GM18502 (cell line): ENCODE measurements around the gene NPPA.

Source experiments
- ATAC-seq: cut with Tn5 transposase; IDR thresholded peaks from one replicate; pipeline ENCODE4 v1.9.1; 2021; ENCODE audit warnings: mild to moderate bottlenecking; ENCODE audit not compliant: unreplicated experiment, poor library complexity

The NPPA gene

DNA sequence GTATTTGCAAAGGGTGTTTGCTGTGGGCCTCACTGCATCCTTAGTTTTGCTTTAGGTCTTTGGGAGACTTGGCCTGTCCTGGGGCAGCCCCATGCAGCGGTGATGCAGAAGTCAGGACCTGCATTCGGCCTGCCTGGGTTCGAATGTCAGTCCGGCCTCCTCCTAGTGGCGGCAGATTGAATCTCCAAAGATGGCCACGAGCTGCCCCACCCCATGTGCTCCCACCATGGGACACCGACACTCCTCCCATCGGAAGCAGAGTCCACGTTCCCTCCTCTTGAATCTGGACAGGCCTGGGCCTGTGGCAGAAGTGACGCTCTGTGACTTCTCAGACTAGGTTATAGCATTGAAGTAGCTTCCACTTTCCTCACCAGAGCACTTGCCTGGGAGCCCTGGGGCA, 27.5 kb upstream of the NPPA start:
- no peak for ATAC-seq

DNA sequence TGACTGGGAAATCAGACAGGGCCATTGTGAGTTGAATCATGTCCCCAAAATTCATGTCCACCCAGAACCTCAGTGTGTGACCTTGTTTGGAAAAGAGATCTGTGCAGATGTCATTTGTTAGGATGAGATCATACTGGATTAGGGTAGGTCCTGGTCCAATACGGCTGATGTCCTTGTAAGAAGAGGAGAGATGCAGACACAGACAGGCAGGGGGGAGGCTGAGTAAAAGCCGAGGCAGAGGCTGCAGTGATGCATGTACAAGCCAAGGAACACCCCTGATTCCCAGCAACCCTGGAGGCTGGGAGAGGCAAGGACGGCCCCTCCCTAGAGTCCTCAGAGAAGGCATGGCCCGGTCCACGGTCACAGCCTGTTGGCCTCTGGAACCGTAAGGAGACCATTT, 27.0 kb upstream of the NPPA start:
- no peak for ATAC-seq

DNA sequence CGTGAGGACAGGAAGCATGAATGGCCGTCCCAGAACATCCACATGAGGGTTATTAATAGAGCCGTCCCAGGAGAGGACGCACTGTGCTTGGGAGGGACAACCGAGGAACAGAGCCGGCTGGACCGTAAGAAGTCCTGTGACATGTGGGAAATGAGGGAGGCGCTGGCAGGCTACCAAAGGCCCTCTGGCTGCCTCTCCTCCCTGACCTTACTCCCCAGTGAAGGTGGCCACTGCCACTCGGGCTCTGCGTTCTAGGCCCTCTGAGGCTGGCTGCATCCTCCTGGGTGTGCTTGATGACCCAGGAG, 26.6 kb upstream of the NPPA start:
- ATAC-seq = no peak

DNA sequence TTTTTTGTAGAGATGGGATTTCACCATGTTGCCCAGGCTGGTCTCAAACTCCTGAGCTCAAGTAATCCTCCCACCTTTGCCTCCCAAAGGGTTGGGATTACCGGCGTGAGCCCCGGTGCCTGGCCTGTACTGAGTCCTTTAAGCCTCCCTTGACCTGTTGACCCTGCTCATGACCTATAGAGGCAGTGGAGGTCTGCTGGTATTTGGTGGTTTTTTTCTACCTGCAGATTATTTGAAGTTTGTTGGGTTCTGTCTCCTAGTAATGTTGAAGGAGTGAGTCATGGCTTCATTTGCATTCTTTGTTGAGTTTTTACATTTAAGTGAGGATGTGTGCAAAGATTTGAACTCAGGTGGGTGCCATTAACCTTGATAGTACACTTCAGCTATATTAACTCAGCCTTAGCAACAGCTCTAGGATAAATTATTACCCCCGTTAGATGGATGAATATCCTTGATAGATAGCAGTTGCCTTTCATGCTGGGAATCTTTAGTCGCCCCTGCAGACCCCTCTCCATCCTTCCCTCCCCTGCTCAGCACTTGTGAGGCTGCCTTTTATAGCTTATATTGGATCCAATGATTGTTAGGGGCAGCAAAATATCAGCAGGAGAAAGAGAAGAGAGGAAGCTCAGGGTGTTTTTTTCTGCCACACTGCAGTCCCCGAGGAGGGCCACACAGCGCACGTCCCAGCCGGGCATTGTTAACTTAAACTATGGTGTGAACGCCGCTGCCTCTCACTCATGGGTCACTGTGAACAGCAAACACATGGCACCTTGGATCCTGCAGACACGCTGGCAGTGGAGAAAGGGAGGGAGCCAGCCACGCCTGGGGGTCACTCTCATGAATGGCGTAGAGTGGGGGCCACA, 26.0 kb upstream of the NPPA start:
- no peak for ATAC-seq

DNA sequence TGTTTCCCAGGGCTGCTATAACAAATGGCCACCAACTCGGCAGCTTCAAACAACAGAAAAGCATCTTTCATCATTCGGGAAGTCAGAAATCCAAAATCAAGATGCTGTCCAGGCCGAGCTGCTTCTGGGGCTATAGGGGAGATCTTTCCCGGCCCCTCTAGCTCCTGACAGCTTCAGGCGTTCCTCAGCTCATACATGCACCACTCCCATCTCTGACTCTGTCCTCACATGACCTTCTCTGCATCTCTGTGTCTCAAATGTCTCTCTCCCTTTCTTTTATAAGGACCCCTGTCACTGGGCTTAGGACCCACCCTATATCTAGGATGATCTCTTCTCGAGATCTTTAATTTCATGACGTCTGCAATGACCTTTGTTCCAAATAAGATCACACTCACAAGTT, 25.0 kb upstream of the NPPA start:
- no peak for ATAC-seq

DNA sequence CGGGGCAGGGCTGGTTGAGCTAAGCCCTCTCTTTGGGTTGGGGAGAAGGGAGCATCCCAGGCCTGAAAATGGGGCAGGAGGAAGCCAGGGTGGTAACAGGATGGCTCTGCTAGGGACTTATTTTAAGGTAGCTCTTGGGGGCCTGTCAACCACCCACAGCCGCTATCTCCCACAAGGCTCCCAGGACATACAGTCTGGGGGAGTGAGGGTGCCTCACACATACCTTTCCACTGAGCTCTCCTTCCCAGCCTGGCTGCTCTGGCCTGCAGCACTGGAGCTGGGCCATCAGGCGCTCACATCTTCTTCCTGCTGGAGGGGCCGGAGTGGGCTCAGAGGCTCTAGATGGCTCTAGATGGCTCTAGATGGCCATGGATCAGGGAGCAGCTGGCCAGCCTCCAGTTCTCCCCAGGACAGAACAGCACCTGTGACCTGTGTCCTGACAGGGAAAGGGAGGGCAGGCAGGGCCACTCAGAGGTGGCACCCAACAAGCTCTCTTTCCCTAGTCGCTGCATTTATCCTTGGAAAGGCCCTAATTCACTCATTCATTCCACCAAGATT, 22.1 kb upstream of the NPPA start:
- no peak for ATAC-seq

DNA sequence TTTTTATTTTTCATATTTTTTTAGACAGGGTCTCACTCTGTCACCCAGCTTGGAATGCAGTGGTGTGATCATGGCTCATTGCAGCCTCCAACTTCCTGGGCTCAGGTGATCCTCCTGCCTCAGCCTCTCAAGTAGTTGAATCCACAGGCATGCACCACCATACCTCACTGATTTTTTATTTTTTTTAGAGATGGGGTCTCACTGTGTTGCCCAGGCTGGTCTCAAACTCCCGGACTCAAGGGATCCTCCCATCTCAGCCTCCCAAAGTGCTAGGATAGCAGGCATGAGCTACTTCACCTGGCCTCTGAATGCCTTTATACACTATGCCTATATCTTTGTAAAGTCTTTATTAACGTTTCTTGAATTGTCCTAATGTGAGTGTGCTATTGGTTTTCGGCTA, 21.5 kb upstream of the NPPA start:
- ATAC-seq = no peak

DNA sequence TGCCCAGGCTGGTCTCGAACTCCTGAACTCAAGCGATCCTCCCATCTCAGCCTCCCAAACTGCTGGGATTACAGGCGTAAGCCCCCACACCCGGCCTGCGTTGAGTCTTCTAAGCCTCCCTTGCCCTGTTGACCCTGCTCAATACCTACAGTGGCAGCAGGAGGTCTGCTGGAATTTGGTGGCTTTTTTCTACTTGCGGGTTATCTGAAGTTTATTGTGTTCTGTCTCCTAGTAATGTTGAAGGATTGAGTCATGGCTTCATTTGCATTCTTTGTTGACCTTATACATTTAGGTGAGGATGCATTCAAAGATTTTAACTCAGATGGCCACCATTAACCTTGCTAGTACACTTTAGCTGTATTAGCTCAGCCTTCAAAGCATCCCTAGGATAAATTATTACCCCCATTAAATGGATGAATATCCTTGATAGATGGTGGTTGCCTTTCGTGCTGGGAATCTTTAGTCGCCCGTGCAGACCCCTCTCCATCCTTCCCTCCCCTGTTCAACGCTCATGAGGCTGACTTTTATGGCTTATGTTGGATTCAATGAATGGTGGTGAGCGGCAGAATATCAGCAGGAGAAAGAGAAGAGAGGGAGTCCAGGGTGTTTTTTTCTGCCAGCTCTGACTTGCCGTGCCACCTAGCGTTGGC, 20.9 kb upstream of the NPPA start:
- no peak for ATAC-seq

DNA sequence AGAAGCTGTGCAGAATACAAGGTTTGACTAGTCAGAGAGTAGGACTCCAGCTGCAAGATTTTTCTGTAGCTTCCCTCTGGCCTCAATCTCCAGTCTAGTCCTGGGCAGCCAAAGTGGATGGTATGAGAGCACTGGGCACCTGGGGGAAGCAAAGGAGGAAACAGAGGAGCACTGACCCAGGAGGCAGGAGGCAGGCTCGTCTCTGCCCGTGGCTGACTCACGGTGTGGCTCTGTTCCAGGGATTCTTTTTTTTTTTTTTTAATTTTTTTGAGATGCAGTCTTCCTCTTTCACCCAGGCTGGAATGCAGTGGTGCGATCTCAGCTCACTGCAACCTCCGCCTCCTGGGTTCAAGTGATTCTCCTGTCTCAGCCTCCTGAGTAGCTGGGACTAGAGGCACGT, 15.3 kb upstream of the NPPA start:
- ATAC-seq = no peak

DNA sequence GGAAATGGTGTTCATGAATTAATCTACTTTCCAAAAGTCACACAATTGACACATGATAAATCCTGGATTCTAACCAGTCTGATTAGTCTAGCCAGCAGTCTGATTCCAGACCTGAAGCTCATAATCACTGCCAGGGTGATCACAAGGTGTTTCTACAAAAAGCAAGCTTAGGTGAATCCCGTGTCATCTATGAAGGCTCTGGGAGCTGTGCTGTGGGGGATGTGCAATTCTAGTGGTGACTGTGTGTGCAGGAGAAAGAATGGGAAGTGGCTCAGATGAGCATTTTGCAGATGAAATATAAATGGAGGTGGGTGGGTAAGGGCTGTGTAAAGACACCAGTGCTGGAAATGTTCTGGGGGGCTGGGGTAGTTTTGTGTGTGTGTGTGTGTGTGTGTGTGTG, 13.0 kb upstream of the NPPA start:
- no peak for ATAC-seq

DNA sequence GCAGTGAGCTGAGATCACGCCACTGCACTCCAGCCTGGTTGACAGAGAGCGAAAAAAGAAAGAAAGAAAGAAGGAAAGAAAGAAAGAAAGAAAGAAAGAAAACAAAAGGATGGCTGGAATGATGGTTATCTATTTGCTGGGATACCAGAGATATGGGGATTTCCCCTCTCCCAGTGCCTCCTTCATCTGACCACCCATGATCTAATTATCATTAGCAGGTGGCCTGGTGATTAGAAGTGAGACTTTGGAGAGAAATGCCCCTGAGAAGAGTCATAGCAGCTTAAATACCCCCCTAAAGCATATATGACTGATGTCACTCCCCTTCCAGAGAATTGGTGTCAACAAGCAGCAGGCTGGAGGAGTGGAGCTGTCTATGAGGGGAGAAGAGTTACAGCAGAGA, 12.5 kb upstream of the NPPA start:
- ATAC-seq = no peak

DNA sequence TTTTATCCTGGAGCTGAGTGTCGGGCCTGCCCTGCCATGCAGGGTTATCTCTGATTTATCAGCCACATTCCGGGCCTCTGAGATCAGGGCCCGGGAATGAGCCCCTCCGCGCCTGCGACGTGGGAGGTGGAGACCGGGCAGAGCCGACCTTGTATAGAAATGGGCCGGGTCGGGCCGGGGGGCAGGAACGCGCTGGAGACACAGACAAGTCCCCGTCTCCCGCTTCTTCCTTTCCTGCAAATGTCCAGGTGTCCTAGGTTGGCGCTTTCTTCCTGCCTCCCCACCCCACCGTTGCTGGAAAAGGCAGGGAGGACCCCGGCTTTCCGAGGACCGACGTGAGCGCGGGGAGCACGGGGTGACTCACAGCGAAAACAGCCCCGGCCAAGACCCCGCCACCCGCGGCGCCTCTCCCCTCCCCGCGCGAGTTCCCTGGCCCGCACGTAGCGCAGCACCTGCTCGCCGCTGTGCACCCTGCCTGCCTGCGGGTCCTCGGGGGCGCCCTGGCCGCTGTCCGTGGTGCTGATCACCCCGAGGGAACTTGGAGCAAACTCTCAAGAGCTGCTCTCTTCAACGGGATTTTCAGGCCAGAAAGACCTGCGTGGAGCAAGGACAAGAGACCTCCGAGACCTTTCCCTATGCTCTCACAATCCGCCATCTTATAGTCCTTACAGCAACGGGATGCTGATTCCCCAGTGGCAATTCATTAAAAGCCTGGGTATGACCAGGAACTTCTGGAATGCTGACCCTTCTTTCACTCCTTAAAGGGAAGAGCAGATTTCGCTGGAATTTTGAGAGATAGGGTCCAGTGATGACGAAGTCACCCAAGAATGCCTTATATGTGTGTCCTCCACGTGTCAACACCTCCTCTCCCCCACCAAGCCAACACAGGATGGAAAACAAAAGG, 11.6 kb upstream of the NPPA start:
- no peak for ATAC-seq

DNA sequence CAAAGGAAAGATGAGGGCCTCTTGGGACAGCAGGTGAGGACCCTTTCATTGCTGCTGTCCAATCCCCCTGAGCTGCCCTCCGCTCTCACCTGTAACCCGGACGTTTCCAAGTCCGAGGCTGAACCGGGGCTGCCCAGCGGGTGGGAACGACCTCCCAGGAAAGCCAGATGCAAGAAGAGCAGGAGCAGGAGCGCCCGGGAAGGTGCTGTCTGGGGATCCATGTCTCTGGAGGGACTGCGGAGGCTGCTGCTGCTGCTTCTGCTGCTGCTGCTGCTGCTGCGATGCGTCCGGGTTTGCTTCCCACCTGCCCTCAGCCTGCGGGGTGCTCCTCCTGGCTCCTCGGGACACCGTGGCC, 11.0 kb upstream of the NPPA start, which contains the start of gene NPPB:
NPPB (minus strand) TSS at position 333 of the 355 bp plus-strand sequence; CDS start at position 221, 112 bp downstream.
- no peak for ATAC-seq

DNA sequence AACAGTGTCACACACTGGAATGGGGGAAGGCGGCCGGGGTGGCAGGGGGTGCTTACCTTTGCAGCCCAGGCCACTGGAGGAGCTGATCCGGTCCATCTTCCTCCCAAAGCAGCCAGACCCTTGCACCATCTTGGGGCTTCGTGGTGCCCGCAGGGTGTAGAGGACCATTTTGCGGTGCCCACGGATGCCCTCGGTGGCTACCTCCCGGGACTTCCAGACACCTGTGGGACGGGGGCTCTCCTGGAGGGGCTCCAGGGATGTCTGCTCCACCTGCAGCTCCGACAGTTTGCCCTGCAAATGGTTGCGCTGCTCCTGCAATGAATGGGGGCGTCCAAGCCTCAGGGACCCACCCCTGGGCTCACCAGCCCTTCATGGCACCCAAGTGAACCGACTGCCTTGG, 10.6 kb upstream of the NPPA start:
- ATAC-seq = no peak

DNA sequence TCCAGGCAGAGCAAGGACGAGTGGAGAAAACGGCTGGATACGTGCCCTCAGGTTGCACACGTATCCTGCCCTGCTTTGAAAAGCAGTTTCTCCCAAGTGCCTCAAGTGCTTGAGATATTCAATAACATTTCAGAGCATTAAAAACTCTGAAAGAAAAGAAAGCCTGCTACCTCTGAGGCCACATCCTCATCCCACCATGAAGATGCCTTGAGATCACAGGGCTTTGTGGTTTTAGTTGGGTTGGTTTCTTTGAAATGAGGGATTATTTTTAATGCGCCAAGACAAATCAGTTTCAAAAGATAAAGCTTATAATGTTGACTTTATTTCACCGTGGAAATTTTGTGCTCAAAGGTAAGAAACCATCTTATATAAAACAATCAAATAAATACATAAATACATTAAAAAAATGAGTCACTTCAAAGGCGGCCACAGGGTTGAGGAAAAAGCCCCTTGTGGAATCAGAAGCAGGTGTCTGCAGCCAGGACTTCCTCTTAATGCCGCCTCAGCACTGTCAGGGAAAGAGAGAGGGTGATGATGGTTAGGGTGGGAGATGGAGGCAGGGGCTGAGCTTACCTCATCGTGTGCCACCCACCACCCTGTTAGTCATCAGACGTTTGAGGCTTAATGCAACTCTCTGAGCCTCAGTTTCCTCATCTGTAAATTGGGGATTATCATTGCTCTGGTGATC, 9.7 kb upstream of the NPPA start:
- no peak for ATAC-seq

DNA sequence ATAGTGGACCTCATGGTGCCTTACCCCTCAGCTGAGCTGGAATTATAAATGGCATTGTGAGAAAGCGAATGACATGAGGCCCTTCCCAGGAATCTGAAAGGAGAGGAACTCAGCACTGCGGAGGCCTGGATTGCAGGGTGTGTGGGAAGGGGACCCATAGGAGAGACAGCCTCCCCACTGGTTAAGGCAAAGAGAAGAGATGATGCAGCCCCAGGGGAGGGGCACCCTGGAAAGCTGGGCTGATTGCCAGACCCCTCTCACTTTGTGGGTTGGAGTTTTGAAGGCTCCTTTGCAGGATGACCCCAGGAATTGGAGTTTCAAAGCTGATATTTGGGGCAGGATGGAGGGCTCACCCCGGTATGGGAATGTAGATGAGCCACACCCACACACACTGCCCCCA, 9.1 kb upstream of the NPPA start:
- no peak for ATAC-seq

DNA sequence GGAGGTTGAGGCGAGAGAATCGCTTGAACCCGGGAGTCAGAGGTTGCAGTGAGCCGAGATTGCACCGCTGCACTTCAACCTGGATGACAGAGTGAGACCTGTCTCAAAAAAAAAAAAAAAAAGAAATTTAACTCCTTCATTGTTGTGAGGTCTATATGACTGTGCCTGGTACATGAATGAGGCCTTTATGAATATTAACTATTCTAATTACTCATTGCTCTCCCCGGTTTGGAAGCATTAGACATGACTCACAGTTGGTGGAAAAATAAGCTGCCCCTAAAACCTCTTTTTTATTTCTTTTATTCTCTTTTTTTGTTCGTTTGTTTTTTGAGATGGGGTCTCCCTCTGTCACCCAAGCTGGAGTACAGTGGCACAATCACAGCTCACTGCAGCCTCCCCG, 7.8 kb upstream of the NPPA start:
- no peak for ATAC-seq

DNA sequence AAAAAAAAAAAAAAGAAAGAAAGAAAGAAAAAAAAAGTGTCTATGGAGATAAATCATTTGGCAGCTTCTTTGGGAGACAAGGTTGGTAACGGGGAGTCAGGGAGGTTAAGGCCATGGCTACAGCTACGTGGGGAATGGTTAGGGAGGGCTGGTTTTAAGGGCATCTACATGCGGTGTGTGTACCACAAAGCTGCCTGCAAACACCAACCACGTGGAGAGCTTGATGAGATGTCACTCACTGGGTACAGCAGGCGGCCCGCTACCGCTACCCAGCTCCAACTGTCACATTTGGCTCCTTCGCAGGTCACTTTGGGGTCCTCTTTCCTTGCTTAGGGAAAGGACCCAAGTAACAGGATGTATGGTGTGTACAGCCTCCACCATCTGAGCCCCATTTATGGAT, 6.9 kb upstream of the NPPA start:
- ATAC-seq = no peak

DNA sequence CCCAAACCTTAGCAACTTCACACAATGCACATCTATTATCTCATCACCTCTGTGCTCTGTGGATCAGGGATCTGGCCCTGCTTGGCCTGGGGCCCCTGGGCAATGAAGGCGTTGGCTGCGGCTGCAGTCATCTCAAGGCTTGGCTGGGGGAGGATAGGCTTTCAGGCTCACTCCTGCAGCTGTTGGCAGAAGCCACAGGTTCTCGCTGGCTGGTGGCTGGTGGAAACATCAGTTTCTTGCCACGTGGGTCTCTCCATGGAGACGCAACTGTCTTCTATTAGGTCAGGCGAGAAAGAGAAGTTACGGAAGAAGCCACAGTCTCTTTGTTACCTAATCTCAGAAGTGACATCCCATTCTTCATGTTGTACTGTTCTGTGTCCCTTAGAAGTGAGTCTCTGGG, 3.6 kb upstream of the NPPA start:
- ATAC-seq = no peak

DNA sequence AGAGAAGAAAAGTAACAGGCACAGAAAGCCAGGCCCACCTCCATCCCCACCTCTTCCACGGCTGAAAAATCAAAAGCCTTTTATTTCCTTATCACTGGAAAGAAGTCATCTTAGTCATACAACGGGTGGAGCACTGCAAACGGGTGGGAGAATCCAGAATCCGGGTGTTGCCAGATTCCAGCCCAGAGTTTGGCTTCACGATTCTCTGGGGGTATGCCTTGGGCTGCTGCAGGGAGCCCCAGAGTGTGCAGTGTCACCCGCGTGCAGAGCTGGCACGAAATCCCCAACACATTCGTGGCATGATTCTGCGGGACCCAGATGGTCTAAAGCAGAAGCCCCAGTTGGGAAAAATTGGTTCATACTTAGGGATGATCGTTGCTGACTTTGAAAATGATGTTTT, 2.6 kb upstream of the NPPA start:
- ATAC-seq = no peak

DNA sequence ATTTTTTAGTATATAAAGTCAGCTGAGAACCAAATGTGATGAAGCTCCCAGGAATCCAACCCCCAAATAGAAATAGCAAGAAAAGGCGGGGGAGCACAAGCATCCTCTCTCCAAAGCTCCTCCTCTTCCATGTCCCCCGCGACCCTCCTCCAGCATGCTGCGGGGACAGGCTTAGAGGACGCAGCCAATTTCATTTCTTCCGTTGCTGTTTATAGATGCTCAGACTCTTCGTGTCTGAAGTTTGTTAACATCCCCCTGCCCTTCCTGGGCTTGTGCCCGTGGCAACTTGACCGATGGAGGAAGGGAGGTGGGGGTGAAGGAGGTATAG, 754 bp upstream of the NPPA start:
- no peak for ATAC-seq
